Activated CD8-positive, alpha-beta memory T cell treated with anti-CD3 and anti-CD28 coated beads, Interleukin-2, amount 10 ng/mL, durations not matched to agents 7 days and 5 days (primary cell): Measurements from ENCODE around the gene UPK1B. TPM values are rescaled to one million over a fixed set of nuclear protein-coding genes. Genes with fewer than 3 reads are reported as not detected.

Experiments
- ATAC-seq: fragments of 150-1000 bp; cut with Tn5 transposase; one replicate; pipeline ENCODE4 v1.10.0; 2021; ENCODE audit warnings: moderate library complexity
- CTCF ChIA-PET: fragments of 350-600 bp; sonication (Branson Sonifier 250); formaldehyde crosslinking; loops from one replicate; lab custom pipeline; 2021; ENCODE audit warnings: antibody characterized with exemption; lab: Charles Lee
- DNase-seq: peaks from one replicate; pipeline ENCODE4 v3.0.0-alpha.2; 2020
- H3K27ac Mint-ChIP-seq: one replicate; pipeline ENCODE4 v1.8.0; 2021; ENCODE audit warnings: mild to moderate bottlenecking, mixed read lengths
- H3K27me3 Mint-ChIP-seq: one replicate; pipeline ENCODE4 v1.8.0; 2021; ENCODE audit warnings: mixed read lengths
- H3K36me3 Mint-ChIP-seq: one replicate; pipeline ENCODE4 v1.8.0; 2021; ENCODE audit warnings: mild to moderate bottlenecking, mixed read lengths
- H3K4me1 Mint-ChIP-seq: one replicate; pipeline ENCODE4 v1.8.0; 2021; ENCODE audit warnings: mixed read lengths
- H3K4me3 Mint-ChIP-seq: one replicate; pipeline ENCODE4 v1.8.0; 2021; ENCODE audit warnings: mild to moderate bottlenecking, moderate library complexity, mixed read lengths
- H3K9me3 Mint-ChIP-seq: one replicate; pipeline ENCODE4 v1.8.0; 2022; ENCODE audit warnings: low read depth, mixed read lengths
- total RNA-seq, 2 experiments: library from RNA; stranded (reverse); gene quantifications; one replicate each; pipeline ENCODE4 v1.2.3, GENCODE V29; 2021

UPK1B gene
- total RNA-seq, 2 experiments from 2014 or later = not detected

GRCh38 chr3:119220198-119220597 is 46.8 kb downstream of the UPK1B start:
- ATAC-seq (no peak), DNase-seq (no peak)
- H3K27me3 Mint-ChIP-seq = no peaks in the 10 kb centered on the region
- H3K9me3 Mint-ChIP-seq = no peaks in the 10 kb centered on the region
- no peak overlapping the region for H3K27ac Mint-ChIP-seq
- H3K4me3 Mint-ChIP-seq = no peak overlapping the region
- H3K36me3 Mint-ChIP-seq = peaks cover 34% of the 10 kb centered on the region
- peaks cover 12% of the 10 kb centered on the region for H3K4me1 Mint-ChIP-seq
- CTCF ChIA-PET = interaction anchor here (2.4 kb wide), 1 partner anchor 21 kb away, joined by 13 read pairs; the partner anchor contains the start of gene B4GALT4

DNA sequence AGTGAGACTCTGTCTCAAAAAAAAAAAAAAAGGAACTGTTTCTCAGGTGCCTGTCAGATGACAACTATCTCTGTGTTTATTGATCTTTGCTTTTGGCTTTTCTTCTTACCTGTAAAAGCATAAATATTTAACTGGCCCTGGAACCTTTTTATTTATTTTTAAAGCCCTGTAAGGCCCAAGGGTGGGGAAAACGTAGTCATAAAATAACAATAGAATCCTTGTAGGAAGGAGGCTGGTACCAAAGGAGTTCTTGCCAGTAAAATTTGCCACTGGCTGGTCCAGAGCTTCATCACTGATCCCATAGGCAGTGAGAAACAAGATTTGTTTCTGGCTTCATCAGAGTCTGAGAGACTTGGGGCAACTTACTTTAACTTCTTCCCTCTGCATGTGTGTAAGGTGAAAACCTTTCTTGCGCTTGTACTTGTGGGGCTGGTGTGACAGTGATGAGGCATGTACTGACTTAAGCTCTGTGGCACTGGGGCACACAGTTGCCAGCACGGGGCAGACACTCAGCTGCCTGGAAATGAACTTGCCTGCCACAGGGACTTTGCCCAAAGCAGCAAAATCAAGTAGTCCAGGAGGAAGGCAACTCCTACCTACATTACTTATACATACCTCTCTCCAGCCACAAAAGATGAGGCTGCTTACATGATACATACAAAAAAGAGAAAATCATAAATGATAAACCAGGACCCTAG is 47.7 kb downstream of the UPK1B start:
- H3K36me3 Mint-ChIP-seq = peaks cover 26% of the 10 kb centered on the region
- no peak overlapping the region for H3K27ac Mint-ChIP-seq
- no peak overlapping the region for H3K4me3 Mint-ChIP-seq
- H3K9me3 Mint-ChIP-seq = no peaks in the 10 kb centered on the region
- H3K4me1 Mint-ChIP-seq = peaks cover 12% of the 10 kb centered on the region
- DNase-seq (no peak), ATAC-seq (no peak)
- CTCF ChIA-PET = interaction anchor here (2.4 kb wide), 1 partner anchor 20 kb away, joined by 13 read pairs; the partner anchor contains the start of gene B4GALT4
- H3K27me3 Mint-ChIP-seq = no peaks in the 10 kb centered on the region

- Mint-ChIP-seq H3K4me3 (no peak overlapping the region), H3K27ac (no peak overlapping the region), H3K36me3 (peaks cover 28% of the 10 kb centered on the region), H3K27me3 (no peaks in the 10 kb centered on the region), H3K9me3 (no peaks in the 10 kb centered on the region), H3K4me1 (peaks cover 12% of the 10 kb centered on the region)
- CTCF ChIA-PET = no interaction called here
- no peak for DNase-seq
- no peak for ATAC-seq
These were observed 48.5 kb downstream of the UPK1B start for GRCh38 chr3:119221779-119222320.

- no peak for ATAC-seq
- DNase-seq = no peak
- H3K27me3 Mint-ChIP-seq = no peaks in the 10 kb centered on the region
- H3K4me3 Mint-ChIP-seq = no peak overlapping the region
- no peak overlapping the region for H3K27ac Mint-ChIP-seq
- H3K4me1 Mint-ChIP-seq = peaks cover 12% of the 10 kb centered on the region
- CTCF ChIA-PET = no interaction called here
- H3K9me3 Mint-ChIP-seq = no peaks in the 10 kb centered on the region
- H3K36me3 Mint-ChIP-seq = peaks cover 27% of the 10 kb centered on the region
These were observed 49.0 kb downstream of the UPK1B start for GRCh38 chr3:119222391-119222790.

- Mint-ChIP-seq H3K9me3 (no peaks in the 10 kb centered on the region), H3K27ac (no peak overlapping the region), H3K27me3 (no peaks in the 10 kb centered on the region), H3K4me3 (no peak overlapping the region), H3K36me3 (peaks cover 29% of the 10 kb centered on the region), H3K4me1 (peaks cover 10% of the 10 kb centered on the region)
- CTCF ChIA-PET = no interaction called here
- no peak for ATAC-seq
- DNase-seq = no peak
These were observed 50.1 kb downstream of the UPK1B start for GRCh38 chr3:119223511-119223910.

- DNase-seq = no peak
- CTCF ChIA-PET = interaction anchor here (0.9 to 3.2 kb wide), 3 partner anchors 12 to 79 kb away, joined by 3 to 16 read pairs (median 4); partner anchors contain the start of genes B4GALT4 and TEX55
- no peak for ATAC-seq
- H3K27me3 Mint-ChIP-seq = no peaks in the 10 kb centered on the region
- H3K36me3 Mint-ChIP-seq = peaks cover 31% of the 10 kb centered on the region
- no peak overlapping the region for H3K27ac Mint-ChIP-seq
- H3K4me1 Mint-ChIP-seq = no peaks in the 10 kb centered on the region
- H3K4me3 Mint-ChIP-seq = no peak overlapping the region
- H3K9me3 Mint-ChIP-seq = no peaks in the 10 kb centered on the region
These were observed 51.7 kb downstream of the UPK1B start for GRCh38 chr3:119225121-119225520.

GRCh38 chr3:119227070-119227850 is 53.9 kb downstream of the UPK1B start:
- no peaks in the 10 kb centered on the region for H3K9me3 Mint-ChIP-seq
- H3K27me3 Mint-ChIP-seq = no peaks in the 10 kb centered on the region
- CTCF ChIA-PET = interaction anchor here (3.2 kb wide), 1 partner anchor 13 kb away, joined by 16 read pairs; the partner anchor contains the start of gene B4GALT4
- no peak overlapping the region for H3K4me3 Mint-ChIP-seq
- no peak for ATAC-seq
- H3K36me3 Mint-ChIP-seq = peaks cover 36% of the 10 kb centered on the region
- H3K4me1 Mint-ChIP-seq = peaks cover 4% of the 10 kb centered on the region
- DNase-seq = no peak
- H3K27ac Mint-ChIP-seq = no peak overlapping the region

- no peak overlapping the region for H3K27ac Mint-ChIP-seq
- H3K4me1 Mint-ChIP-seq = peaks cover 4% of the 10 kb centered on the region
- H3K9me3 Mint-ChIP-seq = no peaks in the 10 kb centered on the region
- no peak for DNase-seq
- CTCF ChIA-PET = no interaction called here
- H3K36me3 Mint-ChIP-seq = peaks cover 42% of the 10 kb centered on the region
- no peaks in the 10 kb centered on the region for H3K27me3 Mint-ChIP-seq
- no peak overlapping the region for H3K4me3 Mint-ChIP-seq
- no peak for ATAC-seq
These were observed 55.2 kb downstream of the UPK1B start for GRCh38 chr3:119228373-119229145.

GRCh38 chr3:119229190-119229589 is 55.8 kb downstream of the UPK1B start:
- H3K36me3 Mint-ChIP-seq = peaks cover 41% of the 10 kb centered on the region
- H3K4me3 Mint-ChIP-seq = no peak overlapping the region
- no peak overlapping the region for H3K27ac Mint-ChIP-seq
- H3K4me1 Mint-ChIP-seq = peaks cover 4% of the 10 kb centered on the region
- DNase-seq (no peak), ATAC-seq (no peak)
- no peaks in the 10 kb centered on the region for H3K27me3 Mint-ChIP-seq
- CTCF ChIA-PET = interaction anchor here (4.1 kb wide), 1 partner anchor 12 kb away, joined by 16 read pairs; the partner anchor contains the start of gene B4GALT4
- H3K9me3 Mint-ChIP-seq = no peaks in the 10 kb centered on the region

- no peak overlapping the region for H3K4me3 Mint-ChIP-seq
- ATAC-seq (no peak), DNase-seq (no peak)
- peaks cover 10% of the 10 kb centered on the region for H3K4me1 Mint-ChIP-seq
- CTCF ChIA-PET = interaction anchor here (1.0 to 4.1 kb wide), 2 partner anchors 11 to 346 kb away, joined by 3 to 16 read pairs; partner anchors contain the start of gene B4GALT4
- no peaks in the 10 kb centered on the region for H3K27me3 Mint-ChIP-seq
- no peaks in the 10 kb centered on the region for H3K9me3 Mint-ChIP-seq
- no peak overlapping the region for H3K27ac Mint-ChIP-seq
- H3K36me3 Mint-ChIP-seq = peaks cover 47% of the 10 kb centered on the region
These were observed 56.7 kb downstream of the UPK1B start for GRCh38 chr3:119230071-119230470.

- Mint-ChIP-seq H3K27me3 (no peaks in the 10 kb centered on the region), H3K9me3 (no peaks in the 10 kb centered on the region), H3K4me3 (no peak overlapping the region), H3K36me3 (peaks cover 53% of the 10 kb centered on the region), H3K4me1 (peaks cover 17% of the 10 kb centered on the region), H3K27ac (no peak overlapping the region)
- DNase-seq (no peak), ATAC-seq (no peak)
- CTCF ChIA-PET = interaction anchor here (1.0 to 4.1 kb wide), 2 partner anchors 10 to 346 kb away, joined by 3 to 16 read pairs; partner anchors contain the start of gene B4GALT4
These were observed 57.3 kb downstream of the UPK1B start for GRCh38 chr3:119230745-119231144.

DNA sequence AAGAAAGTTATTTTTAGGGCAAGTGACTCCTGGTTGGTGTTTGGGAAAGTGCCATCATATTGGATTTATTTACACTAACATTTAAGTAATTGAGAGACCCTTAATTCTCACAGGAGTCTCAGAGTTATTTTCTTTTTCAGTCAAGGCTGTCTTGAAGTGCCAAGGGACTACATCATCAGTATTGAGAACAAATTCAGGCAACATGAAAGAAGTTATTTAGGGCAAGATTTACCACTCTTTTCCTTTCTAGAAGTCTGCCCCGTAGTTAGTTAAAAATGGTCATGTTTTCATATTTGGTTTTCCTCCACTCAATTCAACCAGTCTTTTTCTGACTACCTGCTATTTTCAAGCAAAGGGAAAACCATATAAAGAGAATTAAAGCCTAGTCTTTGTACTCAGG is 61.2 kb downstream of the UPK1B start:
- no peak overlapping the region for H3K4me3 Mint-ChIP-seq
- no peak overlapping the region for H3K27ac Mint-ChIP-seq
- H3K4me1 Mint-ChIP-seq = peaks cover 44% of the 10 kb centered on the region
- H3K36me3 Mint-ChIP-seq = peaks cover 51% of the 10 kb centered on the region
- no peaks in the 10 kb centered on the region for H3K27me3 Mint-ChIP-seq
- CTCF ChIA-PET = no interaction called here
- ATAC-seq = no peak
- no peaks in the 10 kb centered on the region for H3K9me3 Mint-ChIP-seq
- DNase-seq = no peak

GRCh38 chr3:119235151-119235550 is 61.8 kb downstream of the UPK1B start:
- DNase-seq = no peak
- ATAC-seq = no peak
- H3K36me3 Mint-ChIP-seq = peaks cover 46% of the 10 kb centered on the region
- no peaks in the 10 kb centered on the region for H3K9me3 Mint-ChIP-seq
- H3K27me3 Mint-ChIP-seq = no peaks in the 10 kb centered on the region
- no peak overlapping the region for H3K27ac Mint-ChIP-seq
- H3K4me3 Mint-ChIP-seq = no peak overlapping the region
- CTCF ChIA-PET = no interaction called here
- peaks cover 50% of the 10 kb centered on the region for H3K4me1 Mint-ChIP-seq
